Right lobe of liver (tissue), 6 donors: ENCODE data around the gene FAM163B. TPM values are rescaled to one million over a fixed set of nuclear protein-coding genes. Genes with fewer than 3 reads are reported as not detected.

Experiments
- ATAC-seq, 4 donors: fragments of 200-7000 bp; cut with Tn5 transposase; one replicate each; pipeline ENCODE4 v1.9.1; 2020; ENCODE audit warnings: mild to moderate bottlenecking in 4 of 4, moderate library complexity in 4 of 4
- DNase-seq, 3 donors: peaks; one replicate each; pipeline ENCODE4 v3.0.0-alpha.2; 2020
- H3K27ac ChIP-seq, 3 donors: fragments of 200-600 bp; one replicate each; pipeline ENCODE4 v1.8.0; 2022
- H3K27me3 ChIP-seq, 2 donors: fragments of 200-600 bp; one replicate each; pipeline ENCODE4 v1.8.0; 2022
- H3K36me3 ChIP-seq, 4 donors: fragments of 200-600 bp; sonication (generic) in 1 of 4; one replicate each; pipeline versions ENCODE4 v1.5.1 to v1.8.0; 2017 to 2022; ENCODE audit warnings: control low read depth in 1 of 4
- H3K4me1 ChIP-seq, 4 donors: fragments of 200-600 bp; sonication (generic) in 1 of 4; one replicate each; pipeline versions ENCODE4 v1.5.1 to v1.8.0; 2017 to 2022; ENCODE audit warnings: control low read depth in 1 of 4
- H3K4me3 ChIP-seq, 3 donors: fragments of 200-600 bp; one replicate each; pipeline ENCODE4 v1.8.0; 2022
- H3K9me3 ChIP-seq, 4 donors: fragments of 200-600 bp; sonication (generic) in 1 of 4; one replicate each; pipeline versions ENCODE4 v1.5.1 to v1.8.0; 2017 to 2022; ENCODE audit warnings: control low read depth in 1 of 4
- CTCF ChIP-seq, 4 donors: fragments of 200-600 bp in 3 of 4; fragments of 450-650 bp in 1 of 4; IDR thresholded peaks; one replicate each; pipeline versions ENCODE4 v1.5.1 to v1.8.0; 2016 to 2022; ENCODE audit warnings: antibody characterized with exemption in 4 of 4, mild to moderate bottlenecking in 2 of 4
- POLR2A ChIP-seq: fragments of 450-650 bp; IDR thresholded peaks from one replicate; pipeline ENCODE4 v1.6.1; 2017; ENCODE audit warnings: antibody characterized with exemption, mild to moderate bottlenecking
- WGBS: methylation state at CpG from one replicate; pipeline ENCODE4 v1.1.6; 2018; ENCODE audit warnings: low coverage, low lambda C conversion rate; ENCODE audit not compliant: insufficient coverage; ENCODE audit errors: missing lambda C conversion rate; 5-methylcytosine and 5-hydroxymethylcytosine counted together
- intact Hi-C, 2 donors: fragments of 100-400 bp; cut with DNase I; formaldehyde crosslinking; loops; one replicate each; pipeline versions ENCODE4 v1.11.2 to v1.14.1; 2022
- total RNA-seq, 6 experiments: library from RNA; depleted of rRNA in 2 of 6; stranded (reverse); fragments of >200 nt in 2 of 6; fragmentation: NEBNext Ultra II Directional in 3 of 6; extraction: Animal tissue kit (Norgen Biotek cat#: 25700) in 3 of 6; gene quantifications; one replicate each; pipeline versions ENCODE4 v1.1.0 to v1.2.4, GENCODE V29; 2016 to 2023
- donor health status: DM: no; HTN: yes; CAD: no.
- donor health status: DM: no; HTN: no; CAD: no.
- donor health status: DM: no; HTN: no; CAD: no.
- donor health status: DM: no; HTN: yes; CAD: no.
- donor health status: DM: no; HTN: yes; CAD: no.

The FAM163B gene
- total RNA-seq, 6 experiments from 2014 or later, result 1.6 to 5.8 (median 3.0) TPM

- H3K27me3 ChIP-seq, result no peaks in the 10 kb centered on the region
- TF ChIP-seq POLR2A (no peak), CTCF (IDR thresholded peaks at IDR 0.05) (no peak)
- ATAC-seq (no peak), DNase-seq (no peak)
- H3K4me3 ChIP-seq, result no peak overlapping the region
- no peaks in the 10 kb centered on the region for H3K9me3 ChIP-seq
- intact Hi-C loops, result loop anchor here in 1 of 2 donors (10.0 kb wide), 1 partner anchor 62 kb away; the partner anchor contains the start of gene MYMK
- no peaks in the 10 kb centered on the region for H3K4me1 ChIP-seq
- no peak overlapping the region for H3K27ac ChIP-seq
- H3K36me3 ChIP-seq, result no peaks in the 10 kb centered on the region
- 92% methylated on average over 2 of the region's 8 CpGs for WGBS
Observed at GRCh38 chr9:133587051-133587450, 22.1 kb downstream of the FAM163B start.

GRCh38 chr9:133585481-133586351 lies 23.5 kb downstream of the FAM163B start:
- no peak for ATAC-seq
- WGBS, result 9% methylated on average over 13 of the region's 43 CpGs
- H3K4me3 ChIP-seq, result no peak overlapping the region
- H3K27me3 ChIP-seq, result no peaks in the 10 kb centered on the region
- no peaks in the 10 kb centered on the region for H3K4me1 ChIP-seq
- intact Hi-C loops, result loop anchor here in 1 of 2 donors (10.0 kb wide), 1 partner anchor 61 kb away; the partner anchor contains the start of gene MYMK
- TF ChIP-seq CTCF (IDR thresholded peaks at IDR 0.05) (no peak), POLR2A (no peak)
- no peaks in the 10 kb centered on the region for H3K36me3 ChIP-seq
- DNase-seq, result no peak
- no peak overlapping the region for H3K27ac ChIP-seq
- H3K9me3 ChIP-seq, result no peaks in the 10 kb centered on the region

- no peaks in the 10 kb centered on the region for H3K4me1 ChIP-seq
- H3K27me3 ChIP-seq, result no peaks in the 10 kb centered on the region
- H3K36me3 ChIP-seq, result no peaks in the 10 kb centered on the region
- intact Hi-C loops, result loop anchor here in 1 of 2 donors (10.0 kb wide), 1 partner anchor 60 kb away; the partner anchor contains the start of gene MYMK
- no peaks in the 10 kb centered on the region for H3K9me3 ChIP-seq
- peak in 3 of 4 donors; percentile 12 to 13 (median 12) for ATAC-seq
- no peak for DNase-seq
- no peak overlapping the region for H3K4me3 ChIP-seq
- no peak for TF ChIP-seq CTCF (IDR thresholded peaks at IDR 0.05)
- TF ChIP-seq POLR2A, result no peak
- WGBS, result 33% methylated on average over 10 of the region's 28 CpGs
- H3K27ac ChIP-seq, result no peak overlapping the region
Observed at GRCh38 chr9:133584559-133585476, 24.4 kb downstream of the FAM163B start.

GRCh38 chr9:133584167-133584558 lies 25.0 kb downstream of the FAM163B start:
- H3K27ac ChIP-seq, result no peak overlapping the region
- TF ChIP-seq POLR2A (no peak), CTCF (IDR thresholded peaks at IDR 0.05) (no peak)
- no peaks in the 10 kb centered on the region for H3K27me3 ChIP-seq
- H3K9me3 ChIP-seq, result no peaks in the 10 kb centered on the region
- DNase-seq (no peak), ATAC-seq (no peak)
- no peak overlapping the region for H3K4me3 ChIP-seq
- 37% methylated on average over 3 of the region's 5 CpGs for WGBS
- no peaks in the 10 kb centered on the region for H3K36me3 ChIP-seq
- intact Hi-C loops, result loop anchor here in 1 of 2 donors (10.0 kb wide), 1 partner anchor 59 kb away; the partner anchor contains the start of gene MYMK
- no peaks in the 10 kb centered on the region for H3K4me1 ChIP-seq
